Dermis blood vessel endothelial cell (primary cell): ENCODE results near the gene ERVFRD-1. TPM values are rescaled to one million over a fixed set of nuclear protein-coding genes. Genes with fewer than 3 reads are reported as not detected.
A peak's percentile ranks its signal among the peaks of the same experiment; 100 is the strongest.

Experiments used
- DNase-seq: peaks from one replicate; pipeline ENCODE4 v3.0.0; 2010
- total RNA-seq: library from RNA; depleted of rRNA; stranded (reverse); fragments of >200 nt; gene quantifications from 2 replicates; pipeline ENCODE4 v1.2.3, GENCODE V29; 2014

Gene ERVFRD-1, protein sequence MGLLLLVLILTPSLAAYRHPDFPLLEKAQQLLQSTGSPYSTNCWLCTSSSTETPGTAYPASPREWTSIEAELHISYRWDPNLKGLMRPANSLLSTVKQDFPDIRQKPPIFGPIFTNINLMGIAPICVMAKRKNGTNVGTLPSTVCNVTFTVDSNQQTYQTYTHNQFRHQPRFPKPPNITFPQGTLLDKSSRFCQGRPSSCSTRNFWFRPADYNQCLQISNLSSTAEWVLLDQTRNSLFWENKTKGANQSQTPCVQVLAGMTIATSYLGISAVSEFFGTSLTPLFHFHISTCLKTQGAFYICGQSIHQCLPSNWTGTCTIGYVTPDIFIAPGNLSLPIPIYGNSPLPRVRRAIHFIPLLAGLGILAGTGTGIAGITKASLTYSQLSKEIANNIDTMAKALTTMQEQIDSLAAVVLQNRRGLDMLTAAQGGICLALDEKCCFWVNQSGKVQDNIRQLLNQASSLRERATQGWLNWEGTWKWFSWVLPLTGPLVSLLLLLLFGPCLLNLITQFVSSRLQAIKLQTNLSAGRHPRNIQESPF
- under 0.01 and 0.05 TPM in 2 replicates for total RNA-seq

DNA sequence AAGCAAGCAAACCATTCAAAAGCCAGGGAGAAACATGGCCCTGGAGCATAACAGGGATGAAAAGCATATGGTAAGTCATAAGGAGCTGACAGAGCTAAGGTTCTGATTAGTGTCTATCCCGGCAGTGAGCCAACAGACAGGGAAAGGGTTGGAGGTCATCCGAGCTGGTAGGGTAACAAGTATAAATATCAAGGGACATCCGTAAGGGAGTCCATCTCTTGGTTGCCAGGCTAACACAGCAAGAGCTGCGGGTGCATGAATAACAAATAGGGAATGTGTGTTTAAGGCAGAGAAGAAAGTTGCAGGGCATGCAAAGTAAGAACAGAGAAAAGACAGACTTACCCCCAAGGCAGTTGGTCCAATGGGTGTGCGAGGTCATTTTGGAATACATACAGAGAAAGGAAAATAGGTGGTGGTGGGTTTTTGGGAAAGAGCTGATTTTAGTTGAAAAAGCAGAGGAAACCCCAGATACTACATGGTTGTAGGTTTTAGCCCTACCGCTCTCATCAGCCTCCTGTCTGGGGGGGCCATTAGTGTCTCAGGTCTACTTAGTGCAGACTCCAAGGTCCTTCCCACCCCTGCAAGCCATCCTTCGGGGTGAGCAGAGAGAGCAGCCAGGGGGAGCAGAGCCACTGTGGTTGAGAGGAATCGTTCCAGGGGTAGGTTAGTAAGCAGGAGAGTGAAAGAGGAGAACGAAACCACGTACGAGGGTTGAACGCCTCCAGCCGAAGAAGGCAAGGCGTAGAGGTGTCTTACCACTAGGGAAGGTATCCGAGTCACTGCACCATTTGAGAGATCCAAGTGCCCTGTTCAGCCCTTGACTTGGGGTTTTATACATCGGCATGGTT lies at the start of gene ERVFRD-1:
ERVFRD-1 (minus strand) TSS at position 805 of the 848 bp plus-strand sequence. CDS start 6,415 bp downstream, outside the sequence.
- DNase-seq = no peak

DNA sequence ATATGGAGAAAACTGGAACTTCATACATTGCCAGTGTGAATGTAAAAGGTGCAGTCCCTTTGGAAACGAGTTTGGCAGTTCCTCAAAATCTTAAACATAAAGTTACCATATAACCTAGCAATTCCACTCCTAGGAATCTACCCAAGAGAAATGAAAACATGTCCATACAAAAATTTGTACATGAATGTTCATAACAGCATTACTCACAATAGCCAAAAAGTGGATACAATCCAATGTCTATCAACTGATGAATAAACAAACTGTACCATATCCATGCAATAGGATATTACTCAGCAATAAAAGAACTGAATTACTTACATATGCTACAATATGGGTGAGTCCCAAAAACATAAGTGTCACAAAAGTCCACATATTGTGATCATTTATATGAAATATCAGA lies 48.7 kb upstream of the ERVFRD-1 start:
- no peak for DNase-seq

DNA sequence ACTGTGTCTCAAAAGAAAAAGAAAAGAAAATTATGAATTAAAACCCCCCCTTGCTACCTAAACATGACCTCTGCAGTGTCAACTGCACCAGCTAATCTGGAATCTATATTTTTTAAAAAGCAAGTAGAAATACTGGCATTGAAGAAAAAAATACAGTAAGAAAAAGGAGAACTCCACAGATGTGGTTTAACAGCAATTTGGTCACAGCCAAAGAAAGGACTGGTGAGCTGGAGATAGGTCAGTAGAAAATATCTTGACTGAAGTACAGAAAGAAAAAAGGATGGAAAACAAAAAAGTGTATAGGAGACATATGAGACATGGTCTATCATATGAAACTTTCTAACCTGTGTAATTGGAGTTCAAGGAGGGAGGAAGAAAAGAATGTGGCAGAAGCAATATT lies 44.1 kb upstream of the ERVFRD-1 start:
- DNase-seq = no peak

DNA sequence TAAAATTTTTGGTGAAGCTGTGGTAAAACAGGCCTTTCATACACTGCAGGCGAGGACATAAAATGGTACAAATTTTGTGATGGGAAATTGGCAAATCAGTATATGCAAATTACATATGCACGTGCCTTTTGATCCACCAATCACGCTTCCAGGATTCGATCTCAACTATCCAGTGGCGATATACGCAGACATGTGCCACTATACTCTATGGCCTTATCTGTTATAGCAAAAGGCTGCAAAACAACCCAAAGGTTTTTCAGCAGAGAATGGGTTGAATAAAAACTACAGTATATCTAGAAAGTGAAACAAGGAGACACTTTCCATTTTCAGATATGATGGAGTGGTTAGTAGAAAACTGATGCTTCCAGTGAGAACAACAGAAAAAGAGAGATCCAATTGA lies 41.9 kb upstream of the ERVFRD-1 start:
- DNase-seq = no peak

DNA sequence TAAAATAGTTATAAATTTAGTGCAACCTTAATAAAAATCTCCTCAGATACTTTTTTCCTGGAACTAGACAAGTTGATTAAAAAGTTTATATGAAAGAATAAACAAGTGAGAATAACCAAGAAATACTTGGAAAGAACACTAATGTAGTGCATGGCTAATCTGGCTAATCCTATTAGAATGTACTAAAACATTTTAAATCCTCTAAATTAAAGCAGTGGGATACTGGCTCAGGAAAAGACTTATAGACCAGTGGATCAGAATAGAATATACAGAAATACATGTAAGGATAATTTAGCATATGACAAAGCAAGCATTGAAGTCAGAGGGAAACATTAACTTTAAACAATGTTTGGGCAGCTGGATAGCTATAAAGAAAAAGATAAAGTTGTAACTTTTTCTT lies 41.1 kb upstream of the ERVFRD-1 start:
- no peak for DNase-seq

DNA sequence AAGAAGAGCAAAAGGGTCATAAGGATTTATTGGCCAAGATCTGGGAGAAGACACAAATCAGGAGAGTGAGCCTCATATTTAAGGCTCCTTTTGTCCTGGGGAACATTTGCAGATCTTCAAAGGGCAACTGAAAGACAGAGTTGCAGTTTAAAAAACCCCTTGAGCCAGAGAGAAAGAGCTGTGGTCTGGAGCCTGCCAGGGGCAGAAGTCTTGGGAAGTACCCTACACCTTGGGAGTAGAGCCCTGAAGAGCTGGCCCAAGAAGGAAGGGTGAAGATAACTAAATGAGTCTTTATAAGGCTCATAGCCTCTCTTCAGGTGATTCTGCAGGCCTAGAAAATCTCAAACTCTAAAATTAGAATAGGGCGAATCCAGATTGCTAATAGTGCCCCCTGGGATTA lies 40.0 kb upstream of the ERVFRD-1 start:
- no peak for DNase-seq

DNA sequence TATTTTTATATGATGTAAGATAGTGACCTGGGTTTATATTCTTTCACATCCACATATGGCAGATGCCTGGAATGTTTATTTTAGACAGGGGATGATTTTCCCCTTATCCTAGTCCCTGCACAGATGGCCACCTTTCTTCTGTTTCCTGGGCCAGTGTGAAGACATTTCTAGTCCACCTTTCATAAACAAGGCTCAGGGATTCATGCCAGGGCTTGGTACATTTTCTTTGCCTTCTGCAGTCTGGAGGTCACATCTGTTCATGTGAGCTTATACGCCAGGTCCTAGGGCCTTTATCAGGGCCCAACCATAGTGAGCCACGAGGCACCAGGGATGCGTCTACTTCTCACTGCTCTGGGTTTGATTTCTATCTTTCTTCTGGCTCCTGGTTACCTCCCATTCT lies 38.0 kb upstream of the ERVFRD-1 start:
- DNase-seq = no peak

DNA sequence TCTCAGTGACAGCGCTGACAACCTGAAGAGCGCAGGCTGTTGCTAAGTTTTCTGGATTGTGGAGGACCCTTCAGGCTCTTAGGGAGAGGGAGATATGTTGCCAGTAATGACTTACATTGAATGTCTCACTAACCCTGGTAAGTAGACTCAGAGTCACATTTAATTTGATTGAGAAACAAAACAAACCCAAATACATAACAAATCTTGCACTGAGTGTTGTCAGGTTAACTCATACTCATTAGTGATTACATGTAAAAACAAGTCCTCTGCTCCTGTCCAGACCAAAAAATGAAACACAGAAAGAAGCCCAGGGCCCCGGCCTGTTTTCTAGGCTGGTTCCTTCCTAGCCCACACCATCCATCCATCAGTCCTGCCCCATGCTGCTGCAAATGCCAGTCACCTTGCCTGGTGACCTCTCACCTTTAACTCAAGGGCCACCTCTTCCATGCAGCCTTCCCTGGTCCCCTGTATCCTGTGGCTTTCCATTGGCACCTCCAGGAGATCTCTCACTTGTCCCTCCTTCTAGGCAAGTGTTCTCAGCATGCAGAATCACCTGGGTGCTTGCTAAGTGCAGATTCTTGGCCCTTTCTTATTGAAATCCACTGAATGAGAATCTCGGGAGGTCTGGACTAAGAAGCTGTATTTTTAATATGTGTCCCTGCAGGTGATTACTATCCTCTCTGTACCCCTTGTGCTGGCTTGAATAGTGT lies 34.7 kb upstream of the ERVFRD-1 start:
- DNase-seq = no peak

DNA sequence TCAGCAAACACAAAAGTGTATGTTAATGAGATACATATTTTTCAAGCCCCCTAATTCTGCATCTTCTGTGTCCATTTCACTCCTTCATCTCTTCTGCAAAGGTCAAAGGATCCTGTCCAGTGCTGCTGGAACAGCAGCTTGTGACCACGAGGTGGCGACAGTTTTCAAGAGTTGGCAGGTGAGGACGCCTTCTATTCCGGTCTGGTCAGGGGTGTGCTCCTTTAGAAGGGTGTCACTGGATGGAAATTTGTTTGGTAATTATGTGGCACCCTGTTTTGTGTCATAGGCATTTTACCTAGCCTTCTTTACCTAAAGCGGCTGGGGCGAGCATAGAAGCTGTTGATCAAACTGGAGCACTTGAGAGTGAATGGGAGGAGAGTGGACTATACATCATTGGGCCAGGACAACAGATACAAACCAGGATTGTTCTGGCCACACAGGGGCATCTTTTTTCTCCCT lies 32.9 kb upstream of the ERVFRD-1 start:
- DNase-seq = peak; percentile 87

DNA sequence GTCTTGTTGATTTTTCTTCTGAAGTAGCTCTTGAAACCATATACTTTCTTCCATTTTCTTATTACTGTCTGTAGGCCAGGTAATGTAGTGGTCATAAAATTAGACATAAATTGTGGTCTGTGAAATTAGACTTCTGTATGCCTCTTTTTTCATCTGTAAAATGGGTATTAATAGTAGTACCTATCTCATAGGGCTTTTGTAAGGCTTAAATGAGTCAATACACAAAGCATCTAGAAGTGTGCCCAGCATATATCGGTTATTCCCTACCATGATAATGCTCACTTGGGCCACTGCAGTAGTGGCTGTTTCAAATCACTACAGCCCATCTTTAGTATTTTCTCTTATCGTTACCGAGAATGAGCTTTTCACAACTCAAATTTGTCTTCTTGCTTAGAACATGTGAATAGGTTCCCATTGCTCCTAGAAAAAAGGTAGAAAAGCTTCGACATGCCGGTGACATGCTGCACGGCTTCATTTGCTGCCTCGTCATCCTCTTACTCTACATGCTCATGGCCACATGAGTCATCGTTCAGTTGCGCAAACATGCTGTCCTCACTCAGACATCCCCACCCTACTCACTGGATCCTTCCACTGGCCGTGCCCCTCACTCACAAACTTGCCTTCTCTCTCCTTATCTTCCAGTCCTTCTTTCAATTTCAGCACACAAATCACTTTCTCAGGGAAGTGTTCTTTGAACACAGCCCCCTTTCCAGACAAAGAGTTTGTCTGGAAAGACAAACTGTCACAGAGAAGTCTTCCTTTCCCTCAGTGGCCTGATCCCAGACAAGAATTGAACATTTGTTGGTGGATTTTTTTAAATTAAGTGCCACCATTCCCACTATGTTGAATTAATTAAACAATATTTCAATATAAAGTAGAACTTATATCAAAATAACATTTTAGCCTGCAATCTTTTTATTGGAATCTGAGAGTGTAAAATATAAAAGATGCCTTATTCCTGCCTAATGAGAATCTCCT lies 32.2 kb upstream of the ERVFRD-1 start:
- peak; percentile 55 for DNase-seq

DNA sequence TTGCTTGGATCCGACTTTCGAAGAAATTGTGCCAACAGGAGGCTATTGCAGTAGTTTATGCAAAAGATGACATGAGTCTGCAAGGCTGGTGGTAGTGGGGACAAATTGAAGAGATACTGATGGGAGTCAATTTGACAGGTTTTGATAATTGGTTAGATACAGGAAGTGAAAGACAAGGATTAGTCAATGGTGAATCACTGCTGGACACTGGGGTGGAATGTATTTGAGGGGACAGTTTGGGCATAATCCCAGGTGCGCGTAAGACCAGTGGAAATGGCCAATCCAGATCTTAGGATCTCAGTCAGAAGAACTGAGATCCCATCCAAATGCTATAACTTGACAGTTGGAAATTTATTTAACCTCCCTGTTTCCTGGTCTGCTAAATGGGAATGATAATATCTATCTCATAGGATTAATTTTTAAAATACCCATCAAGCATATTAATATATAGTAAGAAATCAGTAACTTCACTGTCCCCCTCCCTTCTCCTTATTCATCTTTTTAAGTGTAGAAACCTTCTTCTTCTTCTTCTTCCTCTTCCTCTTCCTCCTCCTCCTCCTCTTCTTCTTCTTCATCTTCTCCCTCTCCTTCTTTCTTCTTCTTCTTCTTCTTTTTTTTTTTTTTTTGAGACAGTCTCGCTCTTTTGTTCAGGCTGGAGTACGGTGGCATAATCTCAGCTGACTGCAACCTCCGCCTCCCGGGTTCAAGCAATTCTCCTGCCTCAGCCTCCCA lies 30.9 kb upstream of the ERVFRD-1 start:
- no peak for DNase-seq

DNA sequence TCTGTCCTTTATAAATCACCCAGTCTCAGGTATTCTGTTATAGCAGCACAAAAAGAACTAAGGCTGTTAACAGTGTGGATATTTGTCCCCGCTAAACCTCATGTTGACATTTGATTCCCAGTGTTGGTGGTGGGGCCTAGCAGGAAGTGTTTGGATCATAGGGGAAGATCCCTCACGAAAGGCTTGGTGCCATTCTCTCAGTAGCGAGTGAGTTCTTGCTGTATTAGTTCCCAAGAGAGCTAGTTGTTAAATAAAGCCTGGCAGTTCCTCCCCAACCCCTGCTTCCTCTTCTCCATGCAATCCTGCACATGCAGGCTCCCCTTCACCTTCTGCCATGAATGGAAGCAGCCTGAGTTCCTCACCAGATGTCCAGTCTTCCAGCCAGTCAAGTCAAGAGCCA lies 29.8 kb upstream of the ERVFRD-1 start:
- no peak for DNase-seq

DNA sequence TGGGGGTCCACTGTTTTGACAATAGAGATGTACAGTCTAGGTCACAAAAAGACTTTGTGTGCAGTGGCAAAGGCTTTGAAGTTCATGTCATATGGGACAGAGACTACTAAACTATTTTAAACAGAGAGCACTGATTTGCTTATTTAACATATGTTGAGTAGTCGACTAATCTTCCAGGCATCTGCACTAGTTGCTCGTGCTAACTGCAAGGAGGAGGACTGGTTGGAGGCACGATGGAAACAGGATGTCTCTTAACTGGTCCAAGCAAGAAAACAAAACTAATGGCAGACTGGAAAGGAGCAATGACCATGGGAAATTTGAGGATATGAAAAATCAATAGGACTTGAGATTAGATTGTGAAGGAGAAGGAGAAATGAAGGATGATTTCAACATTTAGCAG lies 28.5 kb upstream of the ERVFRD-1 start:
- DNase-seq = no peak

DNA sequence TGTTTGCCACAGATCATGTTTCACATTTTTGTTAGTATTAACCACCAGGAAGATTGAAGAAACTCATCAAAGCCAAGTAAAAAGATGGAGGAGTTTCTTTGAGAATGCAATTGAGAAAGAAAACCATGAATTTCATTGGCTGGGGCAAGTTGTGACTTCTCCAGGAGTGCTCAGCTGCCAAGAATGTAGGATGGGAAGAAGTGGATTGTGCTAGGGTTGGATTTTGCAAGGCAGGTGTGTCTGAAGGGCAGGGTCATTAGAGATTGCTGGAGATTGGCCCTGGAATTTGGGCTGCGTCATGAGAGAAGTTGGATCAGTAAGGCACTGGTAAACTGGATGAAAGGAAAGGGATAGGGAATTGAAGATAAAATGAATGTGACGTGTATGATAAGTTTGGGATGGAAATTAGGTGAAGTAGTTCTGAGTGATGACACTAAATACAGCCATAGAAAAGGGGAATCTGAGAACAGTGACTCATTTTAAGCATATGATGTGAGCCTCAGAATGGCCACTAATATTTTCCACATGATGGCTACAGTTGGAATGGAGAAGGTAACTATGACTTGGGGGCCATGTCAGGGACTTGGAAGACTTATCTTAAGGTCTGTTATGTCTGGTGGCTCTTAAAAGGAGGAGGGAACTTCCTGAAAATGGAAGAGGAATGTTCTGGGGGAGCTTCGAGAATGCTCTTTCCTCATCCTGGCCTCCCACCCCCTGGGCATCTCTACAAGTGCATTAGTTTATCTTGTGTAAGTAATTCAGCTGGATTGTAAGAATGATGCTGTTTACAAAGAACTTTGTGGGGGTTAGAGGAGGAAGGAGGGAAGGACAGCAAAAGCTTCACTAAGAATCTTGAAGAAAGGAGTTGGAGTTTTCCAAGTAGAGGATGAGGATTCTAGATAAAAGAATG lies 27.8 kb upstream of the ERVFRD-1 start:
- no peak for DNase-seq

DNA sequence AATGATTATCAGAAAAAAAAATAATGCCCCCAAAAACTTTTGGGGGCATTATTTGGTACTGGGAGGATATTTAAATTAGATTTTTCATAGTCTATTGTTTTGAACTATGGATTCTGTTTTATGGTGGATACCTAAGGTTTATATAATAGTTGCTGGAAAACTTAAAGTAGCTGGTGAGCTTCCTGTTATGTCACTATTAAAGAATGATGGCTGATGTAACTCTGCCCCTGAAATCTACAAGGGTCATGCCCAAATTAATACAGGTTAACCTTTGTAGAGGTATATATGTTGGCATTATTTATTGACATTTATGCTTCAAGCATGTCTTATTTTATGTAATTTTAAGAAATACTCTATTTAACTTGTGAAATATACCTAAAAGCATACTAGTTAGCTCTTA lies 25.3 kb upstream of the ERVFRD-1 start:
- no peak for DNase-seq

DNA sequence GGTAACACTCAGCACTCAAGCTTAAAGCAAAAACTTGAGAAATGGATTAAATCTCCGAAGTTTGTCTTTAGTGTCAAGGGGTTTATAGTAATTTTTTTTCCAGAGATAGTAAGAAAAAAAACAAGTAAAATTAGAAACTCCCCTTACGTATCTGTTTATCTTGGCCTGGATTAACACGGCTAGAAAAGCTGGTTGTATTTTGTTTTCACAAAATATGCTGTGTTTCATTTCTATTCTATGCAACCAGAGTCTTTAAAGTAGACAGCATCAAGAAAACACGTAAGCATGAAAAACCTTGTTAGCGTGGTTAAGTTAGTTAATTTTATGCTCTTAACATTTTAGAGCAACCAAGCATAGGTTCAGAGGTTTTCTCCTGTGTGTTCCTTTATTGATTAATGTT lies 21.8 kb upstream of the ERVFRD-1 start:
- DNase-seq = no peak

DNA sequence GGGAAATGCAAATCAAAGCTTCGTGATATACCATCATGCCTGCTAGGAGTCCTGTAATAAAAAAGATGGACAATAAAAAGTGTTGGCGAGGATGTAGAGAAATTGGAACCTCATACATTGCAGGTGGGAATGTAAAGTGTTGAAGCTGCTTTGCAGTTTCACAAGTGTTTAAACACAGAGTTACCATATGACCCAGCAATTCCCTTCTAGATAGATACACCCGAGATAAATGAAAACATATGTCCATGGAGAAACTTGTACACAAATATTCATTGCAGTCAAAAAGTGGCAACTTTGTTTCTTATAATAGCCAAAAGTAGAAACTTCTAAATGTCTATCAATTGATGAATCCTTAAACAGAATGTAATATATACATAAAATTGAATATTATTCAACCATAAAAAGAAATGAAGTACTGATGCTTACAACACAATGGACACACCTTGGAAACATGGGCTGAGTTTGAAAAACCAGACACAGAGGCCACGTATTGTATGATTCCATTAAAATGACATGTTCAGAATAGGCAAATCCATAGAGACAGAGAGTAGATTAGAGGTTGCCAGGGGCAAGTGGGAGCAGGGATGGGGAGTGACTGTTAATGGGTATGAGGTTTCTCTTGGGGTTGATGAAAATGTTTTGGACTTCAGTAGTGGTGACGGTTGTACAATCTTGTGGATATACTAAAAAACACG lies 20.8 kb upstream of the ERVFRD-1 start:
- DNase-seq = no peak

DNA sequence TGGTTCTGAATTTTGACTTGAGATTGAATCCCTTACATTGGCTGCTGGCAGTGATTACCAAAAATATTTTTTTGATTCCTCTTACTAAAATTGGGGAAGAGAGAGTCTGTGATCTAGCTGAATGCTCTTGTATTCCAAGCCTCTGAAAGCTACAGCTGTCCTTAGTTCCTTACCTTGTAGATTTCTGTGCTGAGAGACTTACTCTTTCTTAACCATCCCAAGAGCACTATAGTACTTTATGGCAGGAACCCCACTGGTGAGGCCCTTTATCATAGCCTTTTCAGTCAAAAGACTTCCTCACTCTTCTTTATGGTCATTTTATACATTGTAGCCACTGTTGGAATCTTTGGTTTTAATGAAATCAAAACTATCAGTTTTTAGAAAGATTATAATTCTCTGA lies 19.1 kb upstream of the ERVFRD-1 start:
- DNase-seq = no peak

DNA sequence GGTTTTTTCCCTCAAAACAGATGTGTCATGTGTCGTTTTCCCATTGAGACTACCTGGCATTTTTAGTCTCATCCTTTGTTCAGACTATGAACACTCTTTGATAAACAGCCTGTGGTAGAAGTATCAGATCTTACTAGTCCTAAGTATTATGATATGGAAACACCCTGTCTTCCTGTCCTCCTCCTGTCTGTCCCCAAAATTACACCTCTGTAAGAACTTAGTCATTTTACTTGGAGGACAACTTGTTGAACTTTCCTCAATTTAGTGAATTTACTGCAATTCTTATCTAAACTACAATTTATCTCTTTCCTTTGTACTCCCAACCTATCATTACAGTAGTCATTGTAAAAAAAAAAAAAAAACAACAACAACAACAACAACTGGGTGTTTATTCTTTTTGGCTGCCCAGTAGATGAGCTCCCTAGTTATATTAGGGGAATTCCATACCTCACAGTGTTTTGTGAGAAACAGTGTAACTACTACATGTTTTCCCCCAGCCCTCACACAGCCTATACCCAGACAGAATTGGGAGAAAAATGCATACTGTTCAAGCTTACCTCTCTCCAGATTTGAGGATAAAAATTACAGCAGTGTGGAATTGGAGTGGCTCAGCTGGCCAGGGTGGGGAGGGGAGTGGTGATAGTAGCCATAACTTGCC lies 18.5 kb upstream of the ERVFRD-1 start:
- no peak for DNase-seq
